Endothelial cell of umbilical vein (primary cell): ENCODE results near the gene CRLF1. TPM values are rescaled to one million over a fixed set of nuclear protein-coding genes. Genes with fewer than 3 reads are reported as not detected.
A peak's percentile ranks its signal among the peaks of the same experiment; 100 is the strongest.

Experiments used
- BruUV-seq: library from RNA; stranded (reverse); fragments of 400-500 nt; replicated peaks from 2 replicates; lab custom pipeline; 2021; lab: Mats Ljungman, UMichigan
- CTCF ChIA-PET: fragments of 300-600, 350-600 bp; sonication (Branson Sonifier 250); formaldehyde crosslinking; loops from one replicate; lab custom pipeline; 2021; ENCODE audit warnings: antibody characterized with exemption, inconsistent platforms; lab: Charles Lee
- POLR2A ChIA-PET: fragments of 300-600, 350-600 bp; sonication (Branson Sonifier 250); formaldehyde crosslinking; loops from one replicate; lab custom pipeline; 2021; ENCODE audit warnings: antibody characterized with exemption, inconsistent platforms; lab: Charles Lee
- DNase-seq: peaks from one replicate; pipeline ENCODE4 v3.0.0-alpha.2; 2011; ENCODE audit warnings: low read depth, low spot score
- FAIRE-seq: peaks from 2 replicates; lab custom pipeline; 2011; peaks lifted over from hg19 to GRCh38; lab: Jason Lieb, UNC
- H2AFZ ChIP-seq: 2 replicates; pipeline ENCODE4 v1.6.0; 2012; ENCODE audit warnings: low read depth, low read length, control low read depth, inconsistent platforms
- H3K27ac ChIP-seq: 2 replicates; pipeline ENCODE4 v1.5.1; 2011; ENCODE audit warnings: low read depth, mild to moderate bottlenecking, control low read depth, low read length, moderate library complexity; ENCODE audit not compliant: insufficient read depth
- H3K27me3 ChIP-seq, 2 experiments: 2 replicates each; pipeline versions ENCODE4 v1.6.0 to v1.6.1; 2011; ENCODE audit warnings: low read length in 2 of 2, mixed read lengths in 1 of 2; ENCODE audit not compliant: control insufficient read depth in 2 of 2, insufficient read depth in 2 of 2
- H3K36me3 ChIP-seq, 2 experiments: 2 replicates in 1 of 2; 3 replicates in 1 of 2; pipeline ENCODE4 v1.5.1; 2011; ENCODE audit warnings: low read length in 2 of 2, mild to moderate bottlenecking in 1 of 2, moderate library complexity in 1 of 2; ENCODE audit not compliant: control insufficient read depth in 2 of 2, insufficient read depth in 2 of 2; ENCODE audit errors: extremely low read depth in 1 of 2
- H3K4me1 ChIP-seq: 3 replicates; pipeline ENCODE4 v1.5.1; 2011; ENCODE audit warnings: mild to moderate bottlenecking, low read length; ENCODE audit not compliant: control insufficient read depth, insufficient read depth; ENCODE audit errors: extremely low read depth
- H3K4me2 ChIP-seq: 2 replicates; pipeline ENCODE4 v1.6.1; 2011; ENCODE audit warnings: low read length, control low read depth, mixed read lengths; ENCODE audit not compliant: insufficient read depth
- H3K4me3 ChIP-seq, 3 experiments: fragments of 200-600 bp in 1 of 3; sonication (generic), shearing (Covaris generic) in 1 of 3; replicated peaks in 1 of 3; 2 replicates each; pipeline ENCODE4 v1.5.1; 2011 to 2016; ENCODE audit warnings: control low read depth in 3 of 3, low read length in 3 of 3, mild to moderate bottlenecking in 2 of 3, inconsistent platforms in 1 of 3, low read depth in 1 of 3, moderate library complexity in 1 of 3; ENCODE audit not compliant: insufficient read depth in 1 of 3
- H3K79me2 ChIP-seq: 2 replicates; pipeline ENCODE4 v1.6.0; 2012; ENCODE audit warnings: low read length, inconsistent platforms; ENCODE audit not compliant: control insufficient read depth, insufficient read depth
- H3K9ac ChIP-seq: replicated peaks from 2 replicates; pipeline ENCODE3; 2011; ENCODE audit warnings: low read length, control low read depth; ENCODE audit not compliant: insufficient read depth; ENCODE audit errors: extremely low read depth
- H3K9me1 ChIP-seq: replicated peaks from 3 replicates; pipeline ENCODE4 v1.6.0; 2011; ENCODE audit warnings: mild to moderate bottlenecking, low read length; ENCODE audit not compliant: control insufficient read depth, insufficient read depth; ENCODE audit errors: extremely low read depth
- H3K9me3 ChIP-seq: replicated peaks from 2 replicates; pipeline ENCODE4 v1.5.1; 2012; ENCODE audit warnings: low read length, inconsistent platforms; ENCODE audit not compliant: control insufficient read depth, insufficient read depth
- H4K20me1 ChIP-seq: replicated peaks from 2 replicates; pipeline ENCODE3; 2011; ENCODE audit warnings: mild to moderate bottlenecking, low read length; ENCODE audit not compliant: control insufficient read depth, insufficient read depth; ENCODE audit errors: extremely low read depth
- EZH2 ChIP-seq: IDR thresholded peaks from 2 replicates; pipeline ENCODE4 v1.6.1; 2012; ENCODE audit warnings: borderline replicate concordance, low read depth, mild to moderate bottlenecking, moderate library complexity, low read length, inconsistent platforms; ENCODE audit not compliant: severe bottlenecking
- FOS ChIP-seq: IDR thresholded peaks from 2 replicates; pipeline ENCODE4 v1.6.1; 2011; ENCODE audit warnings: mild to moderate bottlenecking, low read length, moderate library complexity, borderline replicate concordance; ENCODE audit not compliant: insufficient read depth
- GATA2 ChIP-seq: IDR thresholded peaks from 2 replicates; pipeline ENCODE4 v1.7.0; 2011; ENCODE audit warnings: low read depth, mild to moderate bottlenecking, moderate library complexity, mixed read lengths, low read length; ENCODE audit not compliant: insufficient read length, insufficient read depth
- JUN ChIP-seq: IDR thresholded peaks from 2 replicates; pipeline ENCODE4 v1.6.1; 2011; ENCODE audit warnings: borderline replicate concordance, low read depth; ENCODE audit not compliant: insufficient read length, insufficient read depth
- MAX ChIP-seq: IDR thresholded peaks from 2 replicates; pipeline ENCODE4 v1.6.1; 2011; ENCODE audit not compliant: insufficient read depth, insufficient read length
- MYC ChIP-seq: IDR thresholded peaks from one replicate; pipeline ENCODE4 v1.6.1; 2011; ENCODE audit warnings: mild to moderate bottlenecking, low read depth, low read length
- POLR2A ChIP-seq: IDR thresholded peaks from 2 replicates; pipeline ENCODE4 v1.6.1; 2012; ENCODE audit warnings: low read depth, mild to moderate bottlenecking, control low read depth, low read length
- POLR2AphosphoS5 ChIP-seq: IDR thresholded peaks from 2 replicates; pipeline ENCODE4 v1.6.1; 2012; ENCODE audit warnings: low read depth, mild to moderate bottlenecking, control low read depth, low read length, moderate library complexity; ENCODE audit not compliant: insufficient read depth
- dilution Hi-C: fragments of 300-500 bp; cut with MboI; formaldehyde crosslinking; loops from one replicate; pipeline ENCODE4 v1.15.0; 2019; ENCODE audit warnings: low sequenced_read_pairs; ENCODE audit not compliant: extremely low pct_ligation_motif_present
- intact Hi-C: fragments of 100-400 bp; cut with micrococcal nuclease; formaldehyde crosslinking; loops from one replicate; pipeline ENCODE4 v1.10.0; 2022
- polyA plus RNA-seq, 4 experiments: library from polyadenylated mRNA; depleted of rRNA in 3 of 4; stranded (reverse) in 3 of 4; unstranded in 1 of 4; fragments of >200 nt; gene quantifications; 2 replicates each; pipeline versions ENCODE4 v1.2.1 to v1.2.3, GENCODE V29; 2011 to 2012; ENCODE audit warnings: missing spikeins in 1 of 4
- total RNA-seq: library from RNA; stranded (reverse); gene quantifications from 2 replicates; pipeline ENCODE4 v1.2.3, GENCODE V29; 2021
- TF ChIP-seq, protein P1 (sequence below), 2 donors: IDR thresholded peaks; 1 replicate in 1 of 2; 2 replicates in 1 of 2; pipeline ENCODE4 v1.5.1; 2011; ENCODE audit warnings: low read length in 2 of 2, mild to moderate bottlenecking in 2 of 2, moderate library complexity in 2 of 2, control low read depth in 1 of 2, inconsistent platforms in 1 of 2, low read depth in 1 of 2; ENCODE audit not compliant: insufficient read depth in 1 of 2; ENCODE audit errors: extremely low read depth in 1 of 2

CRLF1 gene
- total and polyA plus RNA-seq, 2 donors (not counting 3 experiments of a cell fraction or from before 2014, with no cell fraction given): 0.18 TPM; not detected in 1

DNA sequence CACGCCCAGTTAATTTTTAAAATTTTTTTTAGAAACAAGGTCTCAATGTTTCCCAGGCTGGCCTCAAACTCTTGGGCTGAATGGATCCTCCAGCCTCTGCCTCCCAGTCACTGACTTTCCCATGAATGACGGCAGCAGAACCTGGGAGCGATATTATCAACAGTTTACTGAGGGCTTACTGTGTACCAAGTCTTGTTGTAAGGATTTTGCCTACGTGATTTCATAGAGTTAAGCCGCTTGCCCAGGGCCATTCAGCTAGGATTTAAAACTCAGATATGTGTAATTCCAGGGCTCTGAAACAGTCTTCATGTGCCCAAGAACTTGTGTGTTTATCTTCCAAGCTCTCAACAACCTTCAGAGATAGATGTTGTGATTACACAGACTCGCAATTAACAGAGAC is 55.0 kb downstream of the CRLF1 start:
- Histone ChIP-seq H3K27ac (no peak overlapping the region), H3K4me2 (no peak overlapping the region), H3K9ac (no peak overlapping the region), H3K36me3 (no peaks in the 10 kb centered on the region), H3K9me3 (no peaks in the 10 kb centered on the region), H3K27me3 (no peaks in the 10 kb centered on the region), H3K79me2 (no peaks in the 10 kb centered on the region), H2AFZ (no peak overlapping the region), H3K4me3 (no peak overlapping the region), H4K20me1 (no peaks in the 10 kb centered on the region), H3K4me1 (no peaks in the 10 kb centered on the region), H3K9me1 (no peaks in the 10 kb centered on the region)
- FAIRE-seq (no peak), DNase-seq (no peak)
- CTCF ChIA-PET: interaction anchor here (0.9 kb wide), 1 partner anchor 31 kb away, joined by 3 read pairs; no protein-coding TSS in a partner anchor
- BruUV-seq: no TSS peak
- POLR2A ChIA-PET: interaction anchor here (0.6 kb wide), 2 partner anchors 37 to 70 kb away, joined by 3 to 4 read pairs; no protein-coding TSS in a partner anchor
- dilution Hi-C loops (no loop called here), intact Hi-C loops (no loop called here)
- no peak for TF ChIP-seq GATA2
- no peak for TF ChIP-seq JUN
- TF ChIP-seq POLR2AphosphoS5: no peak
- no peak for TF ChIP-seq FOS
- TF ChIP-seq EZH2: no peak
- no peak for TF ChIP-seq POLR2A

DNA sequence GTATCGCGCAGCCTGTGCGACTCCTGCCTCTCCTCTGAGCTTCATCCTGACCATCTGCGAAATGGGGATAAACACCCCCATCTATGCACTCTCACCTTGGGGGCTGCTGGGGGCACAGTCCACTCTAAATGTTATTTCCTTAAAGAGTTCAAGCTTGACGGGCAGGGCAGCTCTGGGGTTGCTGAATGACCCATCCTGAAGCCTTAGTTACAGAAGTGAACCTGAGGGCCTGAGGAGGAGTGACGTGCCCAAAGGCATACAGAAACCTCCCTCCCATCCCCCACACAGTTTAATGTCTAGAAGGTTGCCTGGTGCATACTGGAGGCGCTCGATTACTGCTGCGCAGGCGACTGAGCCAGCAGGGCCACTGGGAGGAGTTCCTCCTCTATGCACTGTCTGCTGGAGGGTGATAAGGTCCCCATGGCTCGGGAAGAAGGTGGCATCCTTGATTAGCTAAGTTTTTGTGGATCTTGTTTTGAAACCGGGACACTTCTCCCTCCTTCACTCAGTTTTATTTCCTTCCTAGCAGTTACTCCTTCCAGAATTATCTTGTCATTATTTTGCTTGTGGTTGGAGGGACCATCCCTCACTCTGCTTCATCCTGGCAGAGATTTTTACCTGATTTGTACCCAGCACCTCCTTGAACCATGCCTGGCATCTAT is 62.7 kb downstream of the CRLF1 start:
- DNase-seq (peak; percentile 38), FAIRE-seq (peak; percentile 72)
- H3K4me3 ChIP-seq: peak overlapping the region in 2 of 3 experiments; percentile 30 to 44
- H3K4me2 ChIP-seq: peak overlapping the region; percentile 66
- BruUV-seq: no TSS peak
- peaks cover 12% of the 10 kb centered on the region for H3K79me2 ChIP-seq
- H3K9ac ChIP-seq: no peak overlapping the region
- H3K27ac ChIP-seq: no peak overlapping the region
- peak overlapping the region; percentile 74 for H2AFZ ChIP-seq
- ChIA-PET POLR2A (interaction anchor here (1.0 kb wide), 1 partner anchor 24 kb away, joined by 4 read pairs; no protein-coding TSS in a partner anchor), CTCF (interaction anchor here (0.8 to 1.2 kb wide), 5 partner anchors 12 to 29 kb away, joined by 3 read pairs; no protein-coding TSS in a partner anchor)
- no peaks in the 10 kb centered on the region for H3K9me3 ChIP-seq
- H3K27me3 ChIP-seq: no peaks in the 10 kb centered on the region
- no peaks in the 10 kb centered on the region for H3K9me1 ChIP-seq
- peaks cover 12% of the 10 kb centered on the region for H3K4me1 ChIP-seq
- no peaks in the 10 kb centered on the region for H4K20me1 ChIP-seq
- peaks cover 3 to 14% of the 10 kb centered on the region in 2 experiments for H3K36me3 ChIP-seq
- dilution Hi-C loops (no loop called here), intact Hi-C loops (loop anchor here (1.0 kb wide), 2 partner anchors 22 to 27 kb away; partner anchors contain the start of genes ELL and UBA52)
- TF ChIP-seq MAX (no peak), POLR2AphosphoS5 (no peak), FOS (no peak), MYC (no peak), GATA2 (no peak), POLR2A (no peak), EZH2 (no peak), JUN (no peak)
- TF ChIP-seq, protein P1, sequence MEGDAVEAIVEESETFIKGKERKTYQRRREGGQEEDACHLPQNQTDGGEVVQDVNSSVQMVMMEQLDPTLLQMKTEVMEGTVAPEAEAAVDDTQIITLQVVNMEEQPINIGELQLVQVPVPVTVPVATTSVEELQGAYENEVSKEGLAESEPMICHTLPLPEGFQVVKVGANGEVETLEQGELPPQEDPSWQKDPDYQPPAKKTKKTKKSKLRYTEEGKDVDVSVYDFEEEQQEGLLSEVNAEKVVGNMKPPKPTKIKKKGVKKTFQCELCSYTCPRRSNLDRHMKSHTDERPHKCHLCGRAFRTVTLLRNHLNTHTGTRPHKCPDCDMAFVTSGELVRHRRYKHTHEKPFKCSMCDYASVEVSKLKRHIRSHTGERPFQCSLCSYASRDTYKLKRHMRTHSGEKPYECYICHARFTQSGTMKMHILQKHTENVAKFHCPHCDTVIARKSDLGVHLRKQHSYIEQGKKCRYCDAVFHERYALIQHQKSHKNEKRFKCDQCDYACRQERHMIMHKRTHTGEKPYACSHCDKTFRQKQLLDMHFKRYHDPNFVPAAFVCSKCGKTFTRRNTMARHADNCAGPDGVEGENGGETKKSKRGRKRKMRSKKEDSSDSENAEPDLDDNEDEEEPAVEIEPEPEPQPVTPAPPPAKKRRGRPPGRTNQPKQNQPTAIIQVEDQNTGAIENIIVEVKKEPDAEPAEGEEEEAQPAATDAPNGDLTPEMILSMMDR (IDR thresholded peaks at IDR 0.05; ENCODE audit: extremely low read depth in 1 of 2, insufficient read depth in 1 of 2, low read depth in 1 of 2, low read length in 2 of 2): no peak
